ENCODE measurements around the gene USP30. TPM values are rescaled to one million over a fixed set of nuclear protein-coding genes. Genes with fewer than 3 reads are reported as not detected.

USP30 gene
- polyA plus RNA-seq, 3 donors from 2014 or later = 10.2 to 17.5 (median 12.8) TPM

GRCh38 chr12:109130297-109131153, 78.1 kb downstream of the USP30 start:
- peaks cover 0 to 3% (median 0%) of the 10 kb centered on the region in 3 donors for H3K36me3 Mint-ChIP-seq
- peaks cover 0 to 4% (median 4%) of the 10 kb centered on the region in 3 donors for H3K27me3 Mint-ChIP-seq (ENCODE audit: low read depth in 3 of 3)
- peaks cover 4 to 6% of the 10 kb centered on the region in 2 donors for H3K4me1 Mint-ChIP-seq
- no peaks in the 10 kb centered on the region for H3K9me3 Mint-ChIP-seq
- no peak for DNase-seq
- H3K27ac Mint-ChIP-seq = no peak overlapping the region
- no peak overlapping the region for H3K4me3 Mint-ChIP-seq

GRCh38 chr12:109131154-109132050, 79.0 kb downstream of the USP30 start:
- Mint-ChIP-seq H3K4me1 (no peaks in the 10 kb centered on the region), H3K4me3 (no peak overlapping the region), H3K27me3 (ENCODE audit: low read depth in 3 of 3) (peaks cover 0 to 4% (median 2%) of the 10 kb centered on the region in 3 donors), H3K9me3 (no peaks in the 10 kb centered on the region), H3K36me3 (peaks cover 0 to 3% (median 0%) of the 10 kb centered on the region in 3 donors), H3K27ac (no peak overlapping the region)
- DNase-seq = no peak

- H3K27me3 Mint-ChIP-seq (ENCODE audit: low read depth in 3 of 3) = peaks cover 2 to 12% (median 4%) of the 10 kb centered on the region in 3 donors
- H3K27ac Mint-ChIP-seq = no peak overlapping the region
- DNase-seq = no peak
- no peaks in the 10 kb centered on the region for H3K4me1 Mint-ChIP-seq
- no peaks in the 10 kb centered on the region for H3K9me3 Mint-ChIP-seq
- H3K36me3 Mint-ChIP-seq = peaks cover 0 to 3% (median 0%) of the 10 kb centered on the region in 3 donors
- no peak overlapping the region for H3K4me3 Mint-ChIP-seq
Measured at GRCh38 chr12:109134186-109134917, 82.0 kb downstream of the USP30 start.

GRCh38 chr12:109137055-109137454, 84.7 kb downstream of the USP30 start:
- H3K27ac Mint-ChIP-seq = no peak overlapping the region
- no peak overlapping the region for H3K4me3 Mint-ChIP-seq
- H3K36me3 Mint-ChIP-seq = no peaks in the 10 kb centered on the region
- no peaks in the 10 kb centered on the region for H3K9me3 Mint-ChIP-seq
- DNase-seq = no peak
- H3K27me3 Mint-ChIP-seq (ENCODE audit: low read depth in 3 of 3) = peaks cover 4 to 12% (median 4%) of the 10 kb centered on the region in 3 donors
- no peaks in the 10 kb centered on the region for H3K4me1 Mint-ChIP-seq

Other genes starting within 250 kb of the USP30 start
- 10 to 100 TPM in 2 of 3 donors, under 1 TPM in 1; 0.66 to 34.9 (median 11.9) TPM for gene SSH1, start 195.0 kb upstream of the USP30 start, polyA plus RNA-seq
- not detected for gene DAO, start 172.5 kb upstream of the USP30 start, polyA plus RNA-seq
- gene SVOP, start 31.5 kb upstream of the USP30 start, polyA plus RNA-seq = not detected
- 10 to 100 TPM in 1 of 3 donors, 1 to 10 TPM in 2; 6.2 to 11.6 (median 9.2) TPM for gene ALKBH2, start 40.9 kb downstream of the USP30 start, polyA plus RNA-seq
- 10 to 100 TPM; 30.2 to 42.3 (median 36.2) TPM for gene UNG, start 45.0 kb downstream of the USP30 start, polyA plus RNA-seq
- gene ACACB, start 64.0 kb downstream of the USP30 start, polyA plus RNA-seq = 1 to 10 TPM in 2 of 3 donors, not detected in 1; 1.2 to 2.1 TPM